ENCODE measurements around the gene PCNX2. TPM values are rescaled to one million over a fixed set of nuclear protein-coding genes. Genes with fewer than 3 reads are reported as not detected.

The PCNX2 gene
- total RNA-seq, 6 experiments from 2014 or later, result 9.9 to 15.6 (median 13.5) TPM

DNA sequence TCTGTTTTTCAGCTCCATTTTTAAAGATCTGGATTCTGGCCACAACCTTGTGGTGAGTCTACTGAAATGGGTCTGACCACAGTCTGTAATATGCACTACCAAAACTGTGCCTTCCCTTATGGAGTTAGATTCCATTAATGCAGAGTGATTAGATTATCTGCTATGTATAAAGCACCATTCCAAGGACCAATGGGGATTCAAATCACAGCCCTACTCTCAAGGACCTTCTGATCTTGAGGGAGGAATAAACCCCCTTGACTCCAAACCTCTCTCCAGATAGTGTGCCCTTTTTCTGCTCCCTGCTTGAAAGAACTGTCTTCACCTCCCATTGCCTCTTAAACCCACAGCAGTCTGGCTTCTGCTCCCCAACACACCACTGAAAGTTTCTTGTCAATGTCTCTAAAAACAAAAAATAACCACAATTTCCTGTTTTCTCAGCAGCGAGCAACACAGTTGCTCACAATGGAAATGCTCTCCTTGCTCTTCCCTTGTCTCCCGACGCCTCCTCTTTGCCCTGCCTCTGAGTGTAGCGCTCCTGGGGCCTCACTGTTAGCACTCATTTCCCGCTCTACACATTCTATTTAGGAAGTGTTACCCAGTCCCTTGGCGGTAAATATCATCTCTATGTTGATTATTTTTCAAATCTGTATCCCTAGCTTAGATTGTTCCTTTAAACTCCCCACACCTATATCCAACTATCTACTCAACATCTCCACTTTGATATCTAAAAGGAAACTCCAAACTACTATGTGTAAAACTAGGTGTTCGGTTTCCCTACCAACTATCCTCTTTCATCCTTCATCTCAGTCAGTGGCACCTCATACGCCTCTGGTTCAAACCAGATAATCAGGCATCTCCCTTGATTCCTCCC lies 13.6 kb downstream of the PCNX2 start:
- DNase-seq, result no peak
- H3K27me3 Mint-ChIP-seq (ENCODE audit: insufficient read depth), result peaks cover 3% of the 10 kb centered on the region
- peaks cover 16% of the 10 kb centered on the region for H3K36me3 Mint-ChIP-seq (ENCODE audit: low read depth)
- H3K27ac Mint-ChIP-seq, result no peak overlapping the region
- H3K9me3 Mint-ChIP-seq, result no peaks in the 10 kb centered on the region
- TF ChIP-seq, protein P1, sequence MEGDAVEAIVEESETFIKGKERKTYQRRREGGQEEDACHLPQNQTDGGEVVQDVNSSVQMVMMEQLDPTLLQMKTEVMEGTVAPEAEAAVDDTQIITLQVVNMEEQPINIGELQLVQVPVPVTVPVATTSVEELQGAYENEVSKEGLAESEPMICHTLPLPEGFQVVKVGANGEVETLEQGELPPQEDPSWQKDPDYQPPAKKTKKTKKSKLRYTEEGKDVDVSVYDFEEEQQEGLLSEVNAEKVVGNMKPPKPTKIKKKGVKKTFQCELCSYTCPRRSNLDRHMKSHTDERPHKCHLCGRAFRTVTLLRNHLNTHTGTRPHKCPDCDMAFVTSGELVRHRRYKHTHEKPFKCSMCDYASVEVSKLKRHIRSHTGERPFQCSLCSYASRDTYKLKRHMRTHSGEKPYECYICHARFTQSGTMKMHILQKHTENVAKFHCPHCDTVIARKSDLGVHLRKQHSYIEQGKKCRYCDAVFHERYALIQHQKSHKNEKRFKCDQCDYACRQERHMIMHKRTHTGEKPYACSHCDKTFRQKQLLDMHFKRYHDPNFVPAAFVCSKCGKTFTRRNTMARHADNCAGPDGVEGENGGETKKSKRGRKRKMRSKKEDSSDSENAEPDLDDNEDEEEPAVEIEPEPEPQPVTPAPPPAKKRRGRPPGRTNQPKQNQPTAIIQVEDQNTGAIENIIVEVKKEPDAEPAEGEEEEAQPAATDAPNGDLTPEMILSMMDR (IDR thresholded peaks at IDR 0.05), result no peak
- H3K4me1 Mint-ChIP-seq (ENCODE audit: low read depth), result peaks cover 11% of the 10 kb centered on the region
- no peak overlapping the region for H3K4me3 Mint-ChIP-seq

DNA sequence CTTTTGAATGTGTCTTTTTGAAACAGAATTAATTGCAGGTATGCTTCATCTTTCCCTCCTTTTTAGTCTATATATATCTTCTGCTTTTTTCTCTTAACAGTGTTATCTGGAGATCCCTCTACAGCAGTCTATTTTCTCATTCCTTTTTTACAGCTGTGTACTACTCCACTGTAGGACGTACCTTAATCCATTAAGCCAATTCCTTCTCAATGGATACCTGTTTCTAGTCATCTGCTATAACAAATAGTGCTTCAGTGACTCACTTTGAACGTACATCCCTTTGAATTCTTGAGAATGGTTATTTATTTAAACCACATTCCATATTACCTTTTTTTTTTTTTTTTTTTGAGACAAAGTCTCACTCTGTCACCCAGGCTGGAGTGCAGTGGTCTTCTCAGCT lies 15.6 kb downstream of the PCNX2 start:
- Mint-ChIP-seq H3K27me3 (ENCODE audit: insufficient read depth) (peaks cover 3% of the 10 kb centered on the region), H3K4me1 (ENCODE audit: low read depth) (peaks cover 11% of the 10 kb centered on the region), H3K4me3 (no peak overlapping the region), H3K36me3 (ENCODE audit: low read depth) (peaks cover 17% of the 10 kb centered on the region), H3K9me3 (no peaks in the 10 kb centered on the region), H3K27ac (no peak overlapping the region)
- no peak for DNase-seq
- TF ChIP-seq, protein P1 (IDR thresholded peaks at IDR 0.05), result no peak

DNA sequence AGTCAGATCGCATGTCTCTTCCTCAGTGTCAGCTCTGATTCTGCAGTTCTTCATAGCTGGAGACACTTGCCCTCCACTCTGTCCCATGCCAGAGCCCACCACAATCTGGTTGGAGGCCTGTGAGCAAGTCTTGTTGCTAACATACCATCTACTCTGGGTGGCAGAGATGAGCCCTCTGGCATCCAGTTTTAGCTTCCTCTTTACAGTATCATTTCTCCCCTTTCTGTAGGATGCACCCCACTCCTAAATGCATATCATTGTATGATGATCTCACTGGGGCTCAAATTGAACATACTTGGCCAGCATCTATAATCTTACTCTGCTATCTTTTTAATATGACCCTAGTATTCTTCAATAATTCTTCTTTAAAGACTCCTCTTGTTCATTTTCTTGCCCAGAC lies 16.9 kb downstream of the PCNX2 start:
- H3K27me3 Mint-ChIP-seq (ENCODE audit: insufficient read depth), result peaks cover 3% of the 10 kb centered on the region
- peaks cover 10% of the 10 kb centered on the region for H3K36me3 Mint-ChIP-seq (ENCODE audit: low read depth)
- TF ChIP-seq, protein P1 (IDR thresholded peaks at IDR 0.05), result no peak
- no peak for DNase-seq
- H3K27ac Mint-ChIP-seq, result no peak overlapping the region
- H3K4me3 Mint-ChIP-seq, result no peak overlapping the region
- H3K9me3 Mint-ChIP-seq, result no peaks in the 10 kb centered on the region
- peaks cover 11% of the 10 kb centered on the region for H3K4me1 Mint-ChIP-seq (ENCODE audit: low read depth)

DNA sequence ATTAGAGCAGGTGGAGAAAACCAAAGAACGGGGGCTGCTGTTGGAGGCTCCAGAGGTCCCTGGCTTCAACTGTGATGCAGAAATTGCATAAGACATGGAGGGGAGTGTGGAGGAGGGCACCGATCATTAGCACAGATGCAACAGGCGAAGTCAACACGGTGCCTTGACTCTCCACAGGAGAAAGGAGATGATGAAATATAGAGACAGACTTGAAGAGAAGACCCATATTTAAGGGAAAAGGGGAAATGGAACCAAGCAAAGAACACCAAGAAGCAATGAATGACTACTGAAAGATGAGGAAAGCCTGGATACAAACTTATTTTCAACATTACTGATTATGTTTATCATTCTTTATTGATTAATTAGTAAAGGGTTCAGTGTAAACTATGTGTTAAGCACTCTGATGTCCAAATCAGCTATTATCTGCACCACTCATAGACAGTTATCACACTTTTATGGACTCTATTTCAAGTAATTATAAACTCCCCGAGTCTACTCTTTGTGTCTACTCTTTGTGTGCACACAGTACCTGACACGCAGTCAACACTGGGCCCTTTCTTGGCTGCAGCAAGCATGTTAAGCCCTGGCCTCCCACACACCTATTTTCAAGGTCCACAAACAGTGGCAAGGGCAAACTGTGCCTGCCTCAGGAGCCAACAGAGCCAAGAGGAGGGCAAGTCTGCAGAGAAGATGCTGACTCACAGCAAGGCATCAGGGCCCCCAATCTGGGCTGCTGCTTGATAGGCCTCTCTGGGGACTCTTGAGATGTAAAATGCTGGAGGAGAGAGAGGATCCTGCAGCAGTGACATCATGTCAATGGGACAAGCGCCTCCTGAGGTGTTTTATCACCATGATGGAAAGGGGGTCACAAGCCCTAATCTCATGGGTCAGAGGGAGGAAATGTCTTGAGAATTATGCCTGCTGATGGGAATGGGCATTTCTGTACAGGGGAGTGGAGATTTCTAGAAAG lies 17.6 kb downstream of the PCNX2 start:
- peaks cover 3% of the 10 kb centered on the region for H3K27me3 Mint-ChIP-seq (ENCODE audit: insufficient read depth)
- no peak overlapping the region for H3K4me3 Mint-ChIP-seq
- H3K27ac Mint-ChIP-seq, result no peak overlapping the region
- peaks cover 10% of the 10 kb centered on the region for H3K36me3 Mint-ChIP-seq (ENCODE audit: low read depth)
- no peaks in the 10 kb centered on the region for H3K9me3 Mint-ChIP-seq
- TF ChIP-seq, protein P1 (IDR thresholded peaks at IDR 0.05), result no peak
- H3K4me1 Mint-ChIP-seq (ENCODE audit: low read depth), result peaks cover 11% of the 10 kb centered on the region
- DNase-seq, result no peak

DNA sequence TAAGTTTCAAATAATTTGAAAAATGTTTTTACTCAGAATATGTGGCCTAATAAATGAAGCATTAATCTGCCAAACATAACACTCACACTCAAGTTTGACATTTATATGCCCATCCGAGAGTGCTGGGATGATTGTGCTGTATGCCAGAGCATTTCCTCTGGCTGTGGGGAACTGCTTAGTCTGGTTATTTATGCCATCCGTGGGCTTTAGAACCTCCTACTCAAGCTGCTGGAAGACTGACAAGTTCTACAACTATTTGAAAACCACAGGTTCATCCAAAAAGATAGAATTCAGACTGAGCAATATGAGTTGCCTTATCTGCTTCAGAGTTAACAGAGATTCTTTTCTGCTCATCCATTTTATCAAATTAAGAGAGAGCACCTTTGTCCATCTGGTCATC lies 25.9 kb downstream of the PCNX2 start:
- H3K27me3 Mint-ChIP-seq (ENCODE audit: insufficient read depth), result no peaks in the 10 kb centered on the region

More for the DNA sequence above, 25.9 kb downstream of the PCNX2 start:
- TF ChIP-seq, protein P1 (IDR thresholded peaks at IDR 0.05), result no peak
- H3K27ac Mint-ChIP-seq, result no peak overlapping the region
- H3K36me3 Mint-ChIP-seq (ENCODE audit: low read depth), result peaks cover 16% of the 10 kb centered on the region
- DNase-seq, result peak; percentile 15
- no peak overlapping the region for H3K4me3 Mint-ChIP-seq
- H3K9me3 Mint-ChIP-seq, result no peaks in the 10 kb centered on the region
- H3K4me1 Mint-ChIP-seq (ENCODE audit: low read depth), result peaks cover 8% of the 10 kb centered on the region; the same call in 1 of the 2 replicates
